CD4-positive, alpha-beta memory T cell (primary cell): ENCODE measurements around the gene LRRC75B. TPM values are rescaled to one million over a fixed set of nuclear protein-coding genes. Genes with fewer than 3 reads are reported as not detected.
"Not testable (repeated sequence)": the region's sequence is repeated elsewhere in the genome, so short reads cannot be mapped to it uniquely, and the experiment has no call there.

Experiments
- CTCF ChIA-PET: fragments of 350-600 bp; sonication (Branson Sonifier 250); formaldehyde crosslinking; loops from one replicate; lab custom pipeline; 2021; ENCODE audit warnings: inconsistent platforms; ENCODE audit not compliant: partially characterized antibody; lab: Charles Lee
- POLR2A ChIA-PET: fragments of 350-600 bp; sonication (Branson Sonifier 250); formaldehyde crosslinking; loops from one replicate; lab custom pipeline; 2021; ENCODE audit not compliant: partially characterized antibody; lab: Charles Lee
- DNase-seq, 5 donors: peaks; one replicate each; pipeline versions ENCODE4 v3.0.0 to v3.0.0-alpha.2; 2020 to 2022; ENCODE audit warnings: mixed read lengths in 1 of 5
- H3K27ac ChIP-seq: one replicate; pipeline ENCODE4 v1.7.0; 2013; ENCODE audit warnings: low read depth, low read length
- H3K27me3 ChIP-seq: 2 replicates; pipeline ENCODE4 v1.7.0; 2013; ENCODE audit warnings: mild to moderate bottlenecking, low read length, moderate library complexity; ENCODE audit not compliant: insufficient read depth
- H3K36me3 ChIP-seq: 2 replicates; pipeline ENCODE4 v1.7.0; 2013; ENCODE audit warnings: mild to moderate bottlenecking, low read length, moderate library complexity; ENCODE audit not compliant: insufficient read depth
- H3K4me1 ChIP-seq: 2 replicates; pipeline ENCODE4 v1.7.0; 2013; ENCODE audit warnings: mild to moderate bottlenecking, low read length, moderate library complexity; ENCODE audit not compliant: insufficient read depth
- H3K4me3 ChIP-seq, 2 donors: one replicate each; pipeline ENCODE4 v1.7.0; 2013; ENCODE audit warnings: low read length in 2 of 2, mild to moderate bottlenecking in 1 of 2
- H3K9me3 ChIP-seq, 2 donors: one replicate each; pipeline ENCODE4 v1.7.0; 2013; ENCODE audit warnings: low read length in 2 of 2, control low read depth in 1 of 2; ENCODE audit not compliant: control insufficient read depth in 1 of 2
- H3K27ac Mint-ChIP-seq, 7 donors: one replicate each; pipeline ENCODE4 v1.8.0; 2020 to 2021; ENCODE audit warnings: mixed read lengths in 7 of 7, mild to moderate bottlenecking in 6 of 7, inconsistent platforms in 3 of 7, moderate library complexity in 3 of 7
- H3K27me3 Mint-ChIP-seq, 2 donors: one replicate each; pipeline ENCODE4 v1.8.0; 2020 to 2021; ENCODE audit warnings: mixed read lengths in 2 of 2
- H3K36me3 Mint-ChIP-seq, 2 donors: one replicate each; pipeline ENCODE4 v1.8.0; 2020 to 2021; ENCODE audit warnings: mixed read lengths in 2 of 2, inconsistent platforms in 1 of 2, mild to moderate bottlenecking in 1 of 2
- H3K4me1 Mint-ChIP-seq, 4 donors: one replicate each; pipeline ENCODE4 v1.8.0; 2020 to 2021; ENCODE audit warnings: mixed read lengths in 4 of 4, mild to moderate bottlenecking in 1 of 4
- H3K4me3 Mint-ChIP-seq, 8 donors: one replicate each; pipeline ENCODE4 v1.8.0; 2020 to 2021; ENCODE audit warnings: mixed read lengths in 8 of 8, mild to moderate bottlenecking in 7 of 8, moderate library complexity in 6 of 8, inconsistent platforms in 3 of 8
- H3K9me3 Mint-ChIP-seq, 8 donors: one replicate each; pipeline ENCODE4 v1.8.0; 2020 to 2021; ENCODE audit warnings: mixed read lengths in 8 of 8, mild to moderate bottlenecking in 5 of 8, inconsistent platforms in 3 of 8, moderate library complexity in 1 of 8
- intact Hi-C: fragments of 100-400 bp; cut with micrococcal nuclease; formaldehyde crosslinking; loops from one replicate; pipeline ENCODE4 v1.15.1; 2023
- polyA plus RNA-seq, 2 donors: library from polyadenylated mRNA; unstranded; fragments of 300-500 nt; fragmentation: Illumina TruSeq; gene quantifications; one replicate each; pipeline ENCODE4 v1.2.3, GENCODE V29; 2021
- total RNA-seq, 2 experiments: library from RNA; stranded (reverse); gene quantifications; one replicate each; pipeline ENCODE4 v1.2.3, GENCODE V29; 2021

The LRRC75B gene
- total and polyA plus RNA-seq, 4 experiments from 2014 or later = 0.19 to 0.40 TPM; not detected in 2

- DNase-seq, H3K4me3 Mint-ChIP-seq, H3K36me3 ChIP-seq, H3K4me1 ChIP-seq, H3K9me3 ChIP-seq, H3K27me3 ChIP-seq, H3K27me3 Mint-ChIP-seq, H3K9me3 Mint-ChIP-seq, H3K4me3 ChIP-seq, CTCF ChIA-PET, H3K36me3 Mint-ChIP-seq, POLR2A ChIA-PET, H3K27ac ChIP-seq, H3K27ac Mint-ChIP-seq: not testable (repeated sequence)
- intact Hi-C loops = loop anchor here (5.0 kb wide), 1 partner anchor 53 kb away; the partner anchor contains the start of genes GUCD1 and SNRPD3
- peaks cover 3 to 29% (median 11%) of the 10 kb centered on the region in 4 donors for H3K4me1 Mint-ChIP-seq
Measured at GRCh38 chr22:24609888-24610287, 17.0 kb upstream of the LRRC75B start.

GRCh38 chr22:24608327-24608726 lies 15.5 kb upstream of the LRRC75B start:
- Histone ChIP-seq H3K27ac (peak overlapping the region; percentile 76), H3K4me3 (peak overlapping the region in 1 of 2 donors; percentile 26)
- H3K27me3 Mint-ChIP-seq, H3K9me3 Mint-ChIP-seq, H3K27me3 ChIP-seq, CTCF ChIA-PET, POLR2A ChIA-PET, H3K36me3 Mint-ChIP-seq, H3K9me3 ChIP-seq, DNase-seq, H3K4me1 ChIP-seq, H3K36me3 ChIP-seq: not testable (repeated sequence)
- intact Hi-C loops = loop anchor here (5.0 kb wide), 1 partner anchor 51 kb away; the partner anchor contains the start of genes GUCD1 and SNRPD3
- H3K27ac Mint-ChIP-seq = peak overlapping the region; percentile 70 to 99 (median 98)
- H3K4me1 Mint-ChIP-seq = peaks cover 11 to 40% (median 22%) of the 10 kb centered on the region in 4 donors
- peak overlapping the region; percentile 88 to 97 (median 93) for H3K4me3 Mint-ChIP-seq

GRCh38 chr22:24607429-24607983 lies 14.6 kb upstream of the LRRC75B start:
- H3K36me3 ChIP-seq, H3K27me3 ChIP-seq, H3K27me3 Mint-ChIP-seq, POLR2A ChIA-PET, H3K9me3 ChIP-seq, H3K4me1 ChIP-seq, H3K36me3 Mint-ChIP-seq, H3K9me3 Mint-ChIP-seq: not testable (repeated sequence)
- peak; percentile 26 to 74 (median 42) for DNase-seq
- H3K27ac Mint-ChIP-seq = peak overlapping the region; percentile 97 to 100 (median 98)
- CTCF ChIA-PET = interaction anchor here (1.1 kb wide), 1 partner anchor 28 kb away, joined by 3 read pairs; no protein-coding TSS in a partner anchor
- H3K4me3 ChIP-seq = peak overlapping the region in 1 of 2 donors; percentile 26
- H3K4me3 Mint-ChIP-seq = peak overlapping the region; percentile 88 to 97 (median 93)
- H3K27ac ChIP-seq = peak overlapping the region; percentile 76
- H3K4me1 Mint-ChIP-seq = peaks cover 11 to 44% (median 25%) of the 10 kb centered on the region in 4 donors
- intact Hi-C loops = loop anchor here (5.0 kb wide), 1 partner anchor 50 kb away; the partner anchor contains the start of genes GUCD1 and SNRPD3

- H3K36me3 ChIP-seq, H3K36me3 Mint-ChIP-seq, H3K4me1 ChIP-seq, H3K27me3 ChIP-seq, H3K9me3 ChIP-seq, CTCF ChIA-PET, H3K27me3 Mint-ChIP-seq, H3K4me3 ChIP-seq, POLR2A ChIA-PET, DNase-seq, H3K9me3 Mint-ChIP-seq, H3K27ac ChIP-seq: not testable (repeated sequence)
- intact Hi-C loops = loop anchor here (5.0 kb wide), 1 partner anchor 49 kb away; the partner anchor contains the start of genes GUCD1 and SNRPD3
- Mint-ChIP-seq H3K4me1 (peaks cover 11 to 53% (median 31%) of the 10 kb centered on the region in 4 donors), H3K4me3 (peak overlapping the region in 2 of 8 donors; percentile 24 to 57), H3K27ac (peak overlapping the region in 1 of 7 donors; percentile 46)
Measured at GRCh38 chr22:24606340-24606739, 13.5 kb upstream of the LRRC75B start.

- H3K9me3 ChIP-seq, intact Hi-C loops, H3K36me3 ChIP-seq, CTCF ChIA-PET, H3K9me3 Mint-ChIP-seq, H3K4me1 ChIP-seq, H3K36me3 Mint-ChIP-seq, POLR2A ChIA-PET, H3K27ac ChIP-seq, H3K4me3 ChIP-seq, H3K27me3 Mint-ChIP-seq, H3K27me3 ChIP-seq: not testable (repeated sequence)
- H3K27ac Mint-ChIP-seq = peak overlapping the region; percentile 59 to 92 (median 80)
- H3K4me1 Mint-ChIP-seq = peaks cover 11 to 55% (median 32%) of the 10 kb centered on the region in 4 donors
- DNase-seq = peak in 4 of 5 donors; percentile 13 to 54 (median 17)
- peak overlapping the region in 7 of 8 donors; percentile 9 to 78 (median 63) for H3K4me3 Mint-ChIP-seq
Measured at GRCh38 chr22:24603770-24604629, 11.1 kb upstream of the LRRC75B start.

DNA sequence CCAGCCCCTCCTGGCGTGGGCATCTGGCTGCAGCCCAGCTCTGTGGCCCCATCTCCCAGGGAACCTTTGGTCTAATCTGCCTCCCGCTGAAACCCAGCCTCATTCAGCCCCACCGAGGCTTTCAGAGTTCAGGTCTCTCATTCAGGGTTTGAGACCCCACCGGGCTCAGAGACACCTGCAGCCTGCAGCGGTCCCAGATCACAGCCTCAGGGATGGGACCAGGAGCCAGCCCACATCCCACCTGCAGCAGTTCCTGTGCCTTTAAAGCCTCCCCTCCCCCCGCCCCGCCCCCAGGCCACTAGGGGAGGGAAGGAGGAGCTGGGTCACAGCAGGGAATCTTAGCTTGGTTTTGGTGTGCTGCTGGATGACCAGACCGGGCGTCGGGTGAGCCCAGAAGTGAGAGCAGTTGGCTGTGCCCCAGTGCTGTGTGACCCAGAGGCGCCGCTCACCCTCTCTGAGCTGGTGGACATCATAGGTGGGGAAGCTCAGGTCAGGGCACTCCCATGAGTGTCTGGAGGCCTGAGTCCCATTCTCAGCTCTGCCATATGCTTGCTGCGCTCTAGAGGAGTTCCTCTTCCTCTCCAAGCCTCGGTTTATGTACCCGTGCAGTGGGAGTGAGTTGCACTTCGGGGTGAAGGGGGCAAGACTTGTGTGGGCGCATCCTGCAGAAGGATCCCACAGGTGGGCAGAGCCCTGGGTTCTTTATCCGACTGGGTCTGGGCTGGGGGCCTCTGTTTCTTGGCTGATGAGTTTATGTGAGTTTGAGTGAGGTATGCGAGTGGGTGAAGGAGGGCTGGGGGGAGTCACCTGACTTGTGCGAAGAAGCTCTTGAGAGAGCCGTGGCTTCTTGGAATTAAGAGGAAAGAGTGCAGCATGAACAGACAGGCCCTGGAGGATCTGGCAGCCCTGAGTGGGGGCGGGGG lies 10.2 kb upstream of the LRRC75B start, which contains the start of gene GGT1:
Gene GGT1 (plus strand): TSS at position 347 of the 923 bp plus-strand sequence. CDS start 7,889 bp downstream, outside the sequence.
- intact Hi-C loops, H3K36me3 ChIP-seq, POLR2A ChIA-PET, H3K4me3 ChIP-seq, H3K27me3 ChIP-seq, DNase-seq, H3K27me3 Mint-ChIP-seq, H3K27ac ChIP-seq, CTCF ChIA-PET, H3K9me3 ChIP-seq, H3K4me1 ChIP-seq, H3K36me3 Mint-ChIP-seq, H3K9me3 Mint-ChIP-seq: not testable (repeated sequence)
- peak within 1 kb of the TSS in 6 of 8 donors; percentile 5 to 78 (median 64) for H3K4me3 Mint-ChIP-seq
- peak within 1 kb of the TSS; percentile 50 to 92 (median 80) for H3K27ac Mint-ChIP-seq
- peaks cover 11 to 46% (median 28%) of the 10 kb centered on the region in 4 donors for H3K4me1 Mint-ChIP-seq
